ENCODE results near the gene GPAT3. TPM values are rescaled to one million over a fixed set of nuclear protein-coding genes. Genes with fewer than 3 reads are reported as not detected.

Gene GPAT3
- total and polyA plus RNA-seq, 2 of the 8 experiments (the other 6 are each of a cell fraction or from before 2014, with no cell fraction given): 0.23 to 2.0 TPM

DNA sequence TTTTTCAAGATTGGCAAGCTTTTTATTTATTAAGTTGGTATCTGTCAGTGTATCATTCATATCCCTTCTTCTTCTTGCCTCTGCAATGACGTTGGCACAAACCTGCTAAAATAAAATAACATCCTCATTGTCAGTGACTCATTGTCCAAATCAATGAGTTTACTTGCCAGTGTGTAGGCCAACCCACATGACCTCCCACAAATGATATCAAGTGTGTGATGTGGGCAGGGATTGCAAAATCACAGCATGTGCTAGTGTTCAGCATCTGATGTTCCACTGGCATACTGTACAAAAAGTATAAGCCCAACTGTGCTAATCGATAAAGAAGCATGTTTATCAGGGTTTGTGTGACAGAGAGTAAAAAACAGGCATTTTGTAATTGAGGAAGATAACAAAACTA is 25.5 kb downstream of the GPAT3 start:
- H2AFZ ChIP-seq (ENCODE audit: low read length): no peak overlapping the region
- DNase-seq (ENCODE audit: low read depth in 1 of 2, low spot score in 2 of 2) (no peak), FAIRE-seq (no peak)
- no peak overlapping the region for H3K9ac ChIP-seq (replicated peaks in 1 of 4; ENCODE audit: extremely low read depth in 1 of 4, low read depth in 3 of 4, low read length in 3 of 4)
- no peak overlapping the region for H4K91ac ChIP-seq (replicated peaks; ENCODE audit: insufficient read length, low read length)
- no peak overlapping the region for H3K4me2 ChIP-seq (ENCODE audit: insufficient read depth in 1 of 2, low read depth in 2 of 2, low read length in 2 of 2)
- H3K4me3 ChIP-seq (ENCODE audit: extremely low read depth in 1 of 4, insufficient read depth in 2 of 4, low read depth in 3 of 4, low read length in 4 of 4): no peak overlapping the region
- no peak overlapping the region for H3K23ac ChIP-seq (ENCODE audit: insufficient read length)
- no peaks in the 10 kb centered on the region for H3K4me1 ChIP-seq (replicated peaks in 1 of 4; ENCODE audit: control insufficient read depth in 3 of 4, insufficient read depth in 4 of 4, low read length in 3 of 4)
- H2BK12ac ChIP-seq (ENCODE audit: low read depth, low read length): no peak overlapping the region
- H3K18ac ChIP-seq (ENCODE audit: extremely low read depth, low read length): no peak overlapping the region
- no peak overlapping the region for H3K4ac ChIP-seq (replicated peaks; ENCODE audit: insufficient read length, low read depth, low read length)
- no peak overlapping the region for H3K56ac ChIP-seq (replicated peaks; ENCODE audit: insufficient read length, low read depth, low read length)
- no peaks in the 10 kb centered on the region for H4K20me1 ChIP-seq (replicated peaks in 1 of 2; ENCODE audit: control insufficient read depth in 1 of 2, insufficient read depth in 2 of 2, low read length in 2 of 2)
- 88% methylated on average over 2 of the region's 2 CpGs; no CpG with 5 or more reads in 1 of the 2 experiments for WGBS, 2 experiments (ENCODE audit: extremely low coverage in 1 of 2, insufficient coverage in 1 of 2, insufficient read length in 1 of 2, insufficient replicate concordance in 2 of 2, low coverage in 1 of 2, low lambda C conversion rate in 2 of 2, missing lambda C conversion rate in 1 of 2)
- no peaks in the 10 kb centered on the region for H3K9me3 ChIP-seq (ENCODE audit: insufficient read depth in 2 of 2, low read depth in 1 of 2, low read length in 1 of 2)
- H3K27me3 ChIP-seq (replicated peaks in 1 of 4; ENCODE audit: control insufficient read depth in 3 of 4, extremely low read depth in 1 of 4, insufficient read depth in 3 of 4, low read length in 3 of 4): no peaks in the 10 kb centered on the region
- no peak overlapping the region for H2BK120ac ChIP-seq (replicated peaks; ENCODE audit: low read depth, low read length)
- no peak overlapping the region for H4K8ac ChIP-seq (ENCODE audit: extremely low read depth, insufficient read depth, low read length)
- no peaks in the 10 kb centered on the region for H3K79me2 ChIP-seq (ENCODE audit: control insufficient read depth in 1 of 2, insufficient read depth in 2 of 2, low read length in 2 of 2)
- H2AK5ac ChIP-seq (ENCODE audit: low read depth, low read length): no peak overlapping the region
- H2BK15ac ChIP-seq (ENCODE audit: low read length): no peak overlapping the region
- no peaks in the 10 kb centered on the region for H3K23me2 ChIP-seq (ENCODE audit: low read depth, low read length)
- H3K27ac ChIP-seq (ENCODE audit: low read depth, low read length): no peak overlapping the region
- H3K79me1 ChIP-seq (ENCODE audit: low read depth, low read length): no peaks in the 10 kb centered on the region
- H2BK5ac ChIP-seq (ENCODE audit: low read depth, low read length): no peak overlapping the region
- no peaks in the 10 kb centered on the region for H3K36me3 ChIP-seq (ENCODE audit: control insufficient read depth in 2 of 4, insufficient read depth in 4 of 4, low read length in 3 of 4)
- no peak overlapping the region for H3K14ac ChIP-seq (ENCODE audit: insufficient read length)
- H2BK20ac ChIP-seq (ENCODE audit: low read length): no peak overlapping the region
- no peak overlapping the region for H4K5ac ChIP-seq (ENCODE audit: insufficient read length, low read depth, low read length)
- CTCF ChIA-PET (ENCODE audit: partially characterized antibody): interaction anchor here (0.6 kb wide), 1 partner anchor 53 kb away, joined by 4 read pairs; no protein-coding TSS in a partner anchor
- TF ChIP-seq CTBP2 (IDR thresholded peaks at IDR 0.05; ENCODE audit: borderline replicate concordance, insufficient read depth, insufficient read length, low read length): no peak
- TF ChIP-seq BCL11A (IDR thresholded peaks at IDR 0.05; ENCODE audit: low read depth in 2 of 2, low read length in 2 of 2): no peak
- no peak for TF ChIP-seq CEBPB (IDR thresholded peaks at IDR 0.05; ENCODE audit: low read depth, low read length)
- no peak for TF ChIP-seq MAX (IDR thresholded peaks at IDR 0.05)
- TF ChIP-seq EP300 (IDR thresholded peaks at IDR 0.05; ENCODE audit: borderline replicate concordance in 1 of 2, low read depth in 2 of 2, low read length in 2 of 2): no peak
- no peak for TF ChIP-seq EZH2 (IDR thresholded peaks at IDR 0.05; ENCODE audit: low read depth, low read length, severe bottlenecking)
- no peak for TF ChIP-seq RAD21 (IDR thresholded peaks at IDR 0.05 in 1 of 2, conservative IDR thresholded peaks at IDR 0.05 in 1 of 2; ENCODE audit: low read depth in 2 of 2, low read length in 2 of 2)
- TF ChIP-seq RFX5 (IDR thresholded peaks at IDR 0.05; ENCODE audit: borderline replicate concordance, low read depth, low read length): no peak
- POLR2A ChIA-PET (ENCODE audit: partially characterized antibody): no interaction called here

Measured in H1 (cell line).